Natural killer cell (primary cell): ENCODE data around the gene GALNT10. TPM values are rescaled to one million over a fixed set of nuclear protein-coding genes. Genes with fewer than 3 reads are reported as not detected.

ENCODE experiments used
- ATAC-seq, 3 donors: fragments of 150-1000 bp in 2 of 3; fragments of 200-7000 bp in 1 of 3; cut with Tn5 transposase; 1 replicate in 1 of 3; 2 replicates in 2 of 3; pipeline ENCODE4 v1.10.0; 2021; ENCODE audit warnings: mild to moderate bottlenecking in 2 of 3, moderate library complexity in 2 of 3
- DNase-seq, 2 donors: peaks; one replicate each; pipeline versions ENCODE4 v3.0.0 to v3.0.0-alpha.2; 2013 to 2021; ENCODE audit warnings: mixed read lengths in 1 of 2
- H3K27ac ChIP-seq: one replicate; pipeline ENCODE4 v1.5.1; 2013; ENCODE audit warnings: mild to moderate bottlenecking, low read length
- H3K27me3 ChIP-seq: one replicate; pipeline ENCODE4 v1.6.1; 2013; ENCODE audit warnings: low read length; ENCODE audit not compliant: control insufficient read depth, insufficient read depth
- H3K36me3 ChIP-seq: one replicate; pipeline ENCODE4 v1.6.1; 2013; ENCODE audit warnings: low read length; ENCODE audit not compliant: control insufficient read depth, insufficient read depth
- H3K4me1 ChIP-seq: one replicate; pipeline ENCODE4 v1.6.1; 2013; ENCODE audit warnings: low read length; ENCODE audit not compliant: control insufficient read depth, insufficient read depth
- H3K4me3 ChIP-seq: one replicate; pipeline ENCODE4 v1.5.1; 2013; ENCODE audit warnings: low read length
- H3K9me3 ChIP-seq: one replicate; pipeline ENCODE4 v1.6.1; 2013; ENCODE audit warnings: low read length; ENCODE audit not compliant: control insufficient read depth, insufficient read depth
- H3K27ac Mint-ChIP-seq, 2 donors: one replicate each; pipeline ENCODE4 v1.8.0; 2022; ENCODE audit warnings: mild to moderate bottlenecking in 2 of 2, mixed read lengths in 2 of 2, moderate library complexity in 1 of 2
- H3K27me3 Mint-ChIP-seq, 2 donors: one replicate each; pipeline ENCODE4 v1.8.0; 2022; ENCODE audit warnings: low read depth in 2 of 2, mixed read lengths in 2 of 2
- H3K36me3 Mint-ChIP-seq: one replicate; pipeline ENCODE4 v1.8.0; 2022; ENCODE audit warnings: mixed read lengths
- H3K4me1 Mint-ChIP-seq, 2 donors: one replicate each; pipeline ENCODE4 v1.8.0; 2022; ENCODE audit warnings: mixed read lengths in 2 of 2
- H3K4me3 Mint-ChIP-seq: one replicate; pipeline ENCODE4 v1.8.0; 2022; ENCODE audit warnings: mild to moderate bottlenecking, moderate library complexity, mixed read lengths
- H3K9me3 Mint-ChIP-seq, 2 donors: one replicate each; pipeline ENCODE4 v1.8.0; 2022; ENCODE audit warnings: mixed read lengths in 2 of 2
- WGBS: methylation state at CpG from one replicate; pipeline ENCODE4 v1.1.7; 2013; ENCODE audit warnings: missing lambda C conversion rate; ENCODE audit not compliant: insufficient coverage; 5-methylcytosine and 5-hydroxymethylcytosine counted together
- intact Hi-C: fragments of 100-400 bp; cut with micrococcal nuclease; formaldehyde crosslinking; loops from one replicate; pipeline ENCODE4 v1.14.2; 2022
- total RNA-seq, 4 donors: library from RNA; stranded (reverse); fragments of 120-200 nt in 1 of 4; gene quantifications; one replicate each; pipeline versions ENCODE4 v1.2.3 to v1.2.4, GENCODE V29; 2013 to 2022
- TF ChIP-seq, protein P1 (sequence below): fragments of 200-600 bp; IDR thresholded peaks from one replicate; pipeline ENCODE4 v1.8.0; 2022; ENCODE audit warnings: antibody characterized with exemption

The GALNT10 gene
- total RNA-seq, 3 donors from 2014 or later (not counting 1 experiment from before 2014, with no cell fraction given) = 77.0 to 92.6 (median 77.6) TPM

DNA sequence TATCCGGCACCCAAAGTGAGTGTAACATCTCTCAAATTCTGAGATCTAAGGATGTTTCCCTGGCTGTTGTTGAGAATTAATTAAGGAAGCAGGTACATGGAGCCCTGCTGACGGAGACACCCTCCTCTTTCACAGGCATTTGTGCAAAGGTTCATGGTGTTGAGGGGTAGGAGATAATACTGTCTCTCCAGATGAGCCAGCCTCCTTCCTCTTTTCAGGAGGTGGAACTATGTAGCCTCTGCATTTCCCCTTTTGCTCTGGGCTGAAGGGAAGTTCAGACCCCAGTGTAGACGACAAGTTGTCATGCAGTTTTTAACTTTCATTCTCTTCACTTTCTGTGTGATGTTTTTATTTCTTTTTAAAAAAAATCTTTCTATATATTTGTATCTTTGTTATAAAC is 107.5 kb downstream of the GALNT10 start:
- Mint-ChIP-seq H3K27me3 (no peaks in the 10 kb centered on the region), H3K27ac (no peak overlapping the region)
- ATAC-seq = no peak

DNA sequence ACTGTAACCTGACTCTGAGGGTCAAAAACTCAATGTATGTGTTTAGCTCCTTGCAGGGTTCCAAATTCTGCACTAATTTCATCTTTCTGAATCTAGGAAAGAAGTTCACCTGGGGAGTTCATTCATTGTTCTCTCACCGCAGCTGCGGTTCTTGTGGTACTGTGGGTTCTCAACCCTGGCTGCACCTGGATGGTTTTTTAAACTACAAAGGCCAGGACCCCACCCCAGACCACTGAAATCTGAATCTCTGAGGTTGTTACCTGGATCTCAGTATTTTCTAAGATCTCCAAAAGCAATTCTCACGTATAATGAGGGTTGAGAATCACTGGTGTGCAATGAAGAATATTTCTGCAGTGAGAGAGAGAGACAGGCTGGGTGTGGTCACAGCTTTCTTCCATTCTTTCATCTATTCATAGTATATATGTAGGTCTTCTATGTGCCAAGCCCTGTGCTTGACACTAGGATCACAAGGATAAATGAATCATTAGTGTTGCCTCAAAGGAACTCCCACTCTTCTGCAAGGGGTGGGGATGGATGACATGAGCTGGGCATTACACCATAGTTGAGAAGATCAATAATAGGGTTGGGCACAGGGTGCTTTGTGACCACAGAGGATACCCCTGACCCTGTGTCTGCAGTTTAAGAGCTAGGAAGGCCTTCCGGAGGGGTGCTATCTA is 109.8 kb downstream of the GALNT10 start:
- H3K9me3 Mint-ChIP-seq = peaks cover 3 to 8% of the 10 kb centered on the region in 2 donors

More for the DNA sequence above, 107.5 kb downstream of the GALNT10 start:
- H3K4me3 ChIP-seq = no peak overlapping the region
- H3K27me3 ChIP-seq = no peaks in the 10 kb centered on the region
- TF ChIP-seq, protein P1, sequence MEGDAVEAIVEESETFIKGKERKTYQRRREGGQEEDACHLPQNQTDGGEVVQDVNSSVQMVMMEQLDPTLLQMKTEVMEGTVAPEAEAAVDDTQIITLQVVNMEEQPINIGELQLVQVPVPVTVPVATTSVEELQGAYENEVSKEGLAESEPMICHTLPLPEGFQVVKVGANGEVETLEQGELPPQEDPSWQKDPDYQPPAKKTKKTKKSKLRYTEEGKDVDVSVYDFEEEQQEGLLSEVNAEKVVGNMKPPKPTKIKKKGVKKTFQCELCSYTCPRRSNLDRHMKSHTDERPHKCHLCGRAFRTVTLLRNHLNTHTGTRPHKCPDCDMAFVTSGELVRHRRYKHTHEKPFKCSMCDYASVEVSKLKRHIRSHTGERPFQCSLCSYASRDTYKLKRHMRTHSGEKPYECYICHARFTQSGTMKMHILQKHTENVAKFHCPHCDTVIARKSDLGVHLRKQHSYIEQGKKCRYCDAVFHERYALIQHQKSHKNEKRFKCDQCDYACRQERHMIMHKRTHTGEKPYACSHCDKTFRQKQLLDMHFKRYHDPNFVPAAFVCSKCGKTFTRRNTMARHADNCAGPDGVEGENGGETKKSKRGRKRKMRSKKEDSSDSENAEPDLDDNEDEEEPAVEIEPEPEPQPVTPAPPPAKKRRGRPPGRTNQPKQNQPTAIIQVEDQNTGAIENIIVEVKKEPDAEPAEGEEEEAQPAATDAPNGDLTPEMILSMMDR = no peak
- no peak for DNase-seq
- 93% methylated on average over 2 of the region's 3 CpGs for WGBS
- no peak overlapping the region for H3K27ac ChIP-seq
- Mint-ChIP-seq H3K4me1 (peaks cover 15% of the 10 kb centered on the region in 2 donors), H3K4me3 (no peak overlapping the region), H3K9me3 (no peaks in the 10 kb centered on the region), H3K36me3 (peaks cover 15% of the 10 kb centered on the region)
- no peaks in the 10 kb centered on the region for H3K4me1 ChIP-seq
- H3K9me3 ChIP-seq = no peaks in the 10 kb centered on the region
- intact Hi-C loops = no loop called here
- peaks cover 42% of the 10 kb centered on the region for H3K36me3 ChIP-seq

DNA sequence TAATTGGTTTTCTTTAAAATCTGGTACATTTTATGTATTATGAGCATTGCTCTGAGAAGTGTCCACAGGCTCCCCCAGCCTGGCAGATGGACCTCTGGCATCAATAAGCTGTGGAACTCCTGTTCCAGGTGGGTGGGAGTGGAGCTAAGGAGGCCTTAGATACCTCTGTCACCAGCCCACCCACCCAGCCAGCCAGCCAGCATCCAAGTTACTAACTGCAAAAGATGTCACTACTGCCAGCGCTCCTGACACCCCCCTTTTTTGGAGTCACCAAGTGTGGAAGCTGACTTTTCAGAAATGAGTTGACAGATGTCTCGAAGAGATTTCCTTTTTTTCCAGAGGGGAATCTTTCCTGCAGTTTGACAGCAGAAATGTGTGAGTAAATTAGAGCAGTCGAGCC is 111.2 kb downstream of the GALNT10 start:
- Histone ChIP-seq H3K27ac (no peak overlapping the region), H3K27me3 (no peaks in the 10 kb centered on the region), H3K9me3 (peaks cover 4% of the 10 kb centered on the region), H3K4me1 (no peaks in the 10 kb centered on the region), H3K36me3 (peaks cover 38% of the 10 kb centered on the region), H3K4me3 (no peak overlapping the region)
- Mint-ChIP-seq H3K9me3 (peaks cover 3 to 8% of the 10 kb centered on the region in 2 donors), H3K4me3 (no peak overlapping the region), H3K27ac (no peak overlapping the region), H3K4me1 (peaks cover 9 to 21% of the 10 kb centered on the region in 2 donors), H3K36me3 (peaks cover 40% of the 10 kb centered on the region), H3K27me3 (no peaks in the 10 kb centered on the region)
- DNase-seq = no peak
- ATAC-seq = no peak
- intact Hi-C loops = no loop called here
- WGBS = 100% methylated on average over 2 of the region's 3 CpGs
- TF ChIP-seq, protein P1 = no peak

More for the DNA sequence above, 109.8 kb downstream of the GALNT10 start:
- Histone ChIP-seq H3K27ac (no peak overlapping the region), H3K4me1 (no peaks in the 10 kb centered on the region), H3K9me3 (peaks cover 4% of the 10 kb centered on the region), H3K4me3 (no peak overlapping the region), H3K36me3 (peaks cover 44% of the 10 kb centered on the region), H3K27me3 (no peaks in the 10 kb centered on the region)
- H3K27ac Mint-ChIP-seq = peak overlapping the region in 1 of 2 donors; percentile 37
- H3K27me3 Mint-ChIP-seq = no peaks in the 10 kb centered on the region
- DNase-seq (no peak), ATAC-seq (peak in 1 of 3 donors; percentile 37)
- H3K4me3 Mint-ChIP-seq = no peak overlapping the region
- intact Hi-C loops = no loop called here
- peaks cover 38% of the 10 kb centered on the region for H3K36me3 Mint-ChIP-seq
- TF ChIP-seq, protein P1 = no peak
- H3K4me1 Mint-ChIP-seq = peaks cover 9 to 17% of the 10 kb centered on the region in 2 donors
- WGBS = 82% methylated on average over 3 of the region's 4 CpGs
